GM19397 (cell line): ENCODE results near the gene NMUR1.

ENCODE experiments used
- ATAC-seq: cut with Tn5 transposase; IDR thresholded peaks from one replicate; pipeline ENCODE4 v1.9.1; 2021; ENCODE audit warnings: mild to moderate bottlenecking, moderate library complexity; ENCODE audit not compliant: unreplicated experiment

NMUR1 gene

DNA sequence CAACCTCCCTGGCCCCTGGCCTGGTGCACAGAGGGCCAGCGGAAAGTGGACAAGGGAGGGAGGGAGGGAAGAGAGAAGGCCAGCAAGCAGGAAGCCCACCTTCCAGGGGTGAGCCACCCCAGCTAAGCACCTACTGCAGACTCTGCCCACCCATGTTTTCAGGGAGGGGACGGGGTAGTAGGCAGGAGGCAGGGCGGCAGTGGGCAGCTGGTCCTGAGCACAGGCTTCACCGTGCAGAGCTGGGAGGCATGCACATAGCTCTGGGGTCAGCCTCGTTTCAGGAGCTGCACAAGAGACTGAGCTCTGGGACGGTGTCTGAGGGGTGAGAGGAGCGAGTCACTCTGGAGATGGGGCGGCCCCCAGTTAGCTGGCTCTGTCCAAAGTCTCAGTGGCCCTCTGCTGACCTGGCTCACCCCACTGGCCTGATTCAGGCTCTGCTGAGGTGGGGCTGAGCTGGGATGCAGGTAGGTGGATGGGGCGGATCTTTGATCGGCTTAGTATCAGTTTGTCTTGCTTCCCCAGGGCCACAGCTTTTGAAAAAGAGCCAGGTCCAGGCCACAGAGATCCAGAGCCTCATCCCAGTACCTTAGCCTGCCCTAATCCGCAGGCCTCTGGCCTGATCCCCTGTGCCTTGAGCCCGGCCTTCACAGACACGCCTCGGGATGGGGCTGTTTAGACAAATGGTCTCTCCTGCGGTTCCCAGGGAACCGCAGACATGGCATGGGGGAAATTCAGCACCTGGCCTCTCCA is 3.7 kb downstream of the NMUR1 start:
- no peak for ATAC-seq

DNA sequence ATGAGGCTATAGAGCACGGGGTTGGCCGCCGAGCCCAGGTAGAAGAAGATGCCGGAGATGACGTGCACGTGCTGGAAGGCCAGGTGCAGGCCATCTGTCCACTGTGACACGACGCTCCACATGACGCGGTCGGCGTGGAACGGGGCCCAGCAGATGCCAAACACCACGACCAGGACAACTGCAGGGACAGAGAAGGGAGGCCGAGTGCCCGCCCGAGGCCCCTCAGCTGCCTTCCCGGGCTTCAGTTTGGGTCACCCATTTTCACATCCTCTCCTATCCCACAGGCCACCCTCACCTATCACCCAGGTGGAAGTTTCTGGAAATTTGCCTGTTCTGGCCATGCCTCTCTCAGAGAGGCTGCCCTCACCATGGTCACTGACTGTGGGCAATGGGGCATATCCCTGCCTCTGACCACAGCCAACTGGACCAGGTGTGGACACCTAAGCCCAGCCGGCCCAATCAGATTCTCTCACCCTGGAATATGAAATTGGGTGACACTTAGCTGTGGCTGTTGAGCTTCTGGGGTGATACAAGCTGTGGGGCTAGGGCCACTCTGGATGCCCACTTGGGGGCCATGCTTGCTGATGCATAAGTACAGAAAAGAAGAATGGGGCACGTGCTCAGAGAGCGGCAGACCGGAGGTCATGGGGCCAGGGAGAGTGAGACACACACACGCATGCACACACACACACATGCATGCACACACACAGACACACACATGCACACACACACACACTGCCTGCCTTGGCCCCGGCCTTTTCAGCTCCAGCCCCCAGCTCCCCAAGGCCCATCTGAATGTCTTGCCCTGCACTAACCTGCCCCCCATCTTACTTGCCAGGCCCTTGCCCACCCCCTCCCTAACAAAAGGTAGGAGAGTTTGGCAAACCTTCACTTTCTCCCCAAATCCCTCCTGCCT is 4.7 kb downstream of the NMUR1 start:
- ATAC-seq, result no peak

DNA sequence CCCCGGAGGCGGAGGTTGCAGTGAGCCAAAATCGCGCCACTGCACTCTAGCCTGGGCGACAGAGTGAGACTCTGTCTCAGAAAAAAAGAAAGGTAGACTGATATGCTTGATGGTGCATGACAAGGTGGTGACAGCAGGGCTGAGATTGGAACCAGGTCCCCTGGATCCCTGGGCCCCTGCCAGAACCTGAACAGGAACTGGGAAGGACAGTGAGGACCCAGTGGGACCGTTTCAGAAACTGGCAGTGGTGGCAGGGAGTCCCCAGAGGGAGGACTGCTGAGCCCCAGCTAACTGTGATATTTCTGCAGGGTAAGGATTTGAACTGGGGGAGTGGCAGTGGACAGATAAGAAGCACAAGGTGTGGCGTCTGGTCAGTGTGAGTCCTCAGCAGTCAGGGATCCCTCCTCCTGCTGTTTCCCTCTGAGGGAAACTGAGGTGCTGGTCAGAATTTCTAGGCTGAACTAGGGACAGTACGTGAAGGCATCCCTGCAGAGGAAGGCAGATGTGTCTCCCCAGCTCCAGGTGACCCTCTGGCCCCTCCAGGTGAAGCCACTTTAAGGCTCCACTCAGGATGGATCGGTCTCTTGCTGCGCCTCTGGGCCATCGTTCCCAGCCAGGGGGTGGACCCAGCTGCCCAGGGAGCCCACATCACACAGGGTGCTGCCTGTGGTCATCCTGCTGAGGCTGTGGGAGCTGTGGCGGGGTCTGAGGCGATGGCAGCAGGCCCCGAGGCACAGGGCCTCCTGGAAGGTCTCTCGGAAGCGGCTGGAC is 5.6 kb downstream of the NMUR1 start:
- no peak for ATAC-seq

DNA sequence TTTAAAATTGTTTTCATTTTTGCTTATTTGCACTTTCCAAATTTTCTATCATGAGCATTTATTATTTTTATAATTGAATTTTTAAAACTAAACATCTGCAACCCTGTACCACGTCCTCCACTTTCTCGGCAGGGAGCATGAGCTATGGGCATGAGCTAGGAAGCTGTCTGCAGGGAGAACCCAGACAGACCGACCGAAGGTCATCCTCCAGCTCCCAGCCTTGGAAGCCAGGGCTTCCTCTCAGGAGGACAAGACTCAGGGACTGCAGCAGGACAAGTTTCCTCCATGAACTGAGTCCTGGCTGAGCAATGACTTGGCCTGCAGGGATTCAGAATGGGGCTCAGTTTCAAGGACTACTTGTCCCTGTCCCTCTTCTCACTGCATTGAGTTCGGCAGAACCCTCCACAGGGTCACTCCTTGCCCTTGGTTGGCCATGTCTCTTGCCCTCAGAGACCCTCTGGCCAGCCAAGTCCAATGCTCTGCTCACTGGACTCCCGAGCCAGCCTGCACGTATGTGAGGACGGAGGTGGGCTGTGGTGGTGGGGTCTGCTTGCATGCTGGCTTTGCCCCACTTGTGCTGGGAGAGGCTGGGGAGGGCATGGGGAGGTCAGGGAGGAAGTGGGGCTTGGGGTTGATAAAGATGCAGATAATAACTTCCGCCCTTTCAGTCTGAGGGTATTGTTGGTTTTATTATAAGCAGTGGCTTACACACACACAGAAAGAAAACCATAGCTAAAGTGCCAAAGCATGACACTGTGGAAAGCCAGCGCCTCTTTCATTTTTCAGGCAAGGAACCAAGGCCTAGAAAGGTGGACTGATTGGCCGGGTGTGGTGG is 6.6 kb downstream of the NMUR1 start:
- ATAC-seq, result no peak

DNA sequence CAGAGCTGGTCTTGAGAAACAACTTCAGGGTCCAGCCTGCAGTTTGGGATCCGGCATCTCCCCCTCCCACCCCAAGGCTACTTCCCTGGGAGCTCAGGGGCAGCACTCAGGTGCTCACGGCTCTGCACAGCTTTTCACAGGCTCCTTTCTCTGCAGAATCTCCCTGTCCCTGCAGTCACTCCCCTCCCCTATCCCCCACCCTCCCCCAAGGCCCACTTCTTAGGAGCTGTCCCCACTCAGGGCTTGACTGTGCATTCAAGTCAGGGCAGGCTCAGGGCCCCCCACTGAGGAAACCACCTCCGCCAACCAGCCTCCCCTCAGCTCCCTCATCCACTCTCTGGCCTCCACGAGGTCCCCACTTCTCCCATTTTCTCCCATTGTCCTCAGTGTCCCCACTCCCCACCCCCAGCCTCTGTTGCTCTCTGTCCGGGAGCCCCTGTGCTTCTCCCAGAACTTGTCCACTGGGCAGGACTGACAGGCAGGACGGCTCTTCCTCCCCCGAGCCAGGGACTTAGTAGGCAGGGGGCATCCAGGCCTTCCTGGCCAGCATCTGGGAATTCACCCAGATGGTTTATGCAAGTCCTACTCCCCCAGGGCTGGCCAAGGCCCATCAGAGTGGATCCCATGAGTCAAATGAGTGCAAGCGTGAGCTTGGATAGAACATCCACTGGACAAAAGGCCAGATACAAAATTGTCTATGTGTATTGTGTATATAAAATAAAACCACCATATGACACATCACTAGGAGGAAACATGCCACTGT is 7.6 kb downstream of the NMUR1 start:
- ATAC-seq, result no peak

DNA sequence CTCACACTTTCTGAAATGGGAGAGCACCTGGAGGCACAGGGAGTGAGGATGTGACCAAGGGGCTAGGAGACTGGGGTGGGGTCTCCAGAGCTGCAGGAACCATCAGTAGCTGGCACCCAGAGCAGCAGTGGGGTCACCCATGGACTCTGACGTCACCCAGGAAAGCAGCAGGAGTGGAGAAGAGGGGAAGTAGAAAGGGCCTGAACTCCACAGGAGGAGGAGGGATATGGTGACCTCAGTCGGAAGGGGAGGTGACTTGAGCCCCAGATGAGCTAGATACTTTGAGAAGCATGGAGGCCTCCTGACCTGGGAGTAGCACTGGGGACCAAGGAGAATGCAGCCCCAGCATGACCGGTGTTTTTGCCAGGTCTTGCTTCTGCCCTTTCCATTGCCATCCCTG is 8.8 kb downstream of the NMUR1 start:
- ATAC-seq, result no peak

DNA sequence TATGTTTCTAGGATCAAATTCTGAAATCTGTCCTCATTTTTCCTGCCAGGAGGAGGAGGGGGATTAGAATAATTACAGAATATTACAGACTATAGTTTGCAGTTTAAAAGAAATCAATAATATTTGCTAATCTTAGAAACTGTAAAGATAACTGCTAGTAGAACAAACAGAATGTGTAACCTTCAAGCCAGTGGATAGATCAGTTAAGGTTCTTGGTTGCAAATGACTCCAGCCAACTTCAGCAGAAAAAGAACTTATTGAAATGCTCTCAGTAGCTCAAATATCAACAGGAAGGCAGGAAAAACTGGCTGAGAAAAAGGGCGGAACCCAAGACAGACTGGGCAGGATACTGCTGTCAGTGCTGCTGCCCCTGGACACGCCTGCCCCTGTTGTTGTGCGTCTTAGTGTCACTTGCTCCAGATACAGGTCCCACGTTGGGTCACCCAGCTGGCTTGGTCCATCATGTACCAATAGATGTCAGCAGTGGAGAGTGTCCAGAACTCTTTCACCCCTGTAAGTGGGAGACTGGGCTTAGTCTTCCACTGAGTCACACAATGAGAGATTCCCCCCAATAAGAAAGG is 10.2 kb downstream of the NMUR1 start:
- ATAC-seq, result no peak

DNA sequence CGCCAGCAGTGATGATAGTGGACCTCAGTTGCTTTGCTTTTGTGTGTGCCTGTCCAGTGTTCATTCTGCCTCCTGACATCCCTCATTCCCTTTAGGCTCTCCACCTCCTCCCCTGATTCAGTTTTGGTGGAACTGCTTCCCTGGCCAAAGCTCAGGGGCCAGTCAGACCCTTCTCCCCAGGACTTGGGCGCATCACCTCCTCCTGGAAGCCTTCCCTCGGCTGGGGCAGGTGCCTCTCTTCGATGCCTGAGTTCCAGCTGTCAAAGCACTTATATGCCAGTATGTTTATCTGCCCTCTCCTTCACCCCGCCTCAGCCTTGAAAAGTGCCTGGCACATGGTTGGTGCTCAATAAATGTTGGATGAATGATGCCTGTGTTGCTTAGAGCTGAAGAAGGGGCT is 11.5 kb downstream of the NMUR1 start:
- no peak for ATAC-seq

DNA sequence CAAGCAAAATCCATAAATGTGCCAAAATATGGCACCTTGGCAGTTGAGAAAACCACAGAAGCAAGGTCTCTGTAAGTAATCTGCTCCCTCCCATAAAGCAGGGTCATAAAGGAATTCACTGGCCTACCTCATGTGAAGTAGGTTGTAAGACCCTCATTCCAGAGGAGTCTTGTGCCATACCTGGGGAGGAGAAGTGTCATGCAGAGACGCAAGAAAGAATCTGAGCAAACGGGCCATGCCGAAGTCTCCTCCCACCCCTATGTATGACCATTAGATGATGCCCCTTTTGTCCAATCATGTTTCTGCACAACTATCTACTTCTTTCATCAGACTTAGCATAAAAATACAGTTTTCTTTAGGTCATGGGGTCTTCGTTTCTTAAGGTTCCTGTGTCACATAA is 14.6 kb downstream of the NMUR1 start:
- ATAC-seq, result no peak

DNA sequence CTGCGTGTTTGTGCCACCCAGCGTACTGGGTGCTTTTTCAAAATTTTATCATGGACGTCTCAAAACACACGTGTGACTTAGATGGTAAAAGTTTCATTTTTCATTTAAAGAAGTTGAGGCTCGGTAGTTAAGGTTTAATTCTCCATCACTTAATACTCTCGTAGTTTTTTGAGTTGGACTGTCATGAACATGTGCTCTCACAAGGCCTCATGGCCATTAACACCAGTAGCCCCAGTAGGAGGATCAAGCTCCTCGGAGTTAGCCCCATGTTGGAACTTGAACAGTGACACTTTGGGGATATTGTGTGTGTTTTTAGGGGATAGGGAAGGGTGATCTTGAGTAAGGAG is 15.3 kb downstream of the NMUR1 start:
- no peak for ATAC-seq

DNA sequence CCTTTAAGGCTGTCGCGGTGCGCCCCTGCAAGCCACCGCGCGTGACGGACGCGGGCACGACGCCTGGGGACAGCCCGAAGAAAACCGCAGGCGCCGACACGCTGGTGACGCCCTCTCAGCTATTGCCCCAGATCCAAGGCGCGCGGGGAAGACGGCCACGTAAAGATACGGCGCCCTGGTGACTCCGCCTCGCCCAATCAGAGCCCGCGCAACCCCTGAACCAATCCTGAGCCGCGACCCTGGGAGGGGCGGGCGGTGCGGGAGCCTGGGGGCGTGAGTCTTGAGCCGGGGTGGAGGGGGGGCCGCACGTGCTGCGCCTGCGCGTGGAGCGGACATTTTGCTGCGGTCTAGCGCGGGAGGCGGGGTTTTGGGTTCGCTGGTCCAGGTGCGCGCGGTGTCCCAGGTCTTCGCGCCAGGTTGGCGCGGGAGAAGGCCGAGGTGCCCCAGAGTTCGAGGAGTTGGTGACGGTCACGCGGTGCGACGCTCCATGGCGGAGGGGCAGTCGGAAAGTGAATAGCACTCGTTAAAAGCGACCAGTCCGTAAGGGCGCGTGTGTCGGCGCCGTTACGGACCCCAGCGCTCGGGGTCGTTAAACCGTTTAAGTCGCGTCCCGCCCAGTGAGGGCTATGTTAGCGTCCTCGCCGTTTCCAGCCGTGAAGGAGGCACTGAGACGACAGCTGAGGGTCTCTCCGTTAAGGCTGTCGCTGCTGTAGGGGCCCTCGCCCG is 15.9 kb downstream of the NMUR1 start:
- ATAC-seq, result peak; percentile 97

DNA sequence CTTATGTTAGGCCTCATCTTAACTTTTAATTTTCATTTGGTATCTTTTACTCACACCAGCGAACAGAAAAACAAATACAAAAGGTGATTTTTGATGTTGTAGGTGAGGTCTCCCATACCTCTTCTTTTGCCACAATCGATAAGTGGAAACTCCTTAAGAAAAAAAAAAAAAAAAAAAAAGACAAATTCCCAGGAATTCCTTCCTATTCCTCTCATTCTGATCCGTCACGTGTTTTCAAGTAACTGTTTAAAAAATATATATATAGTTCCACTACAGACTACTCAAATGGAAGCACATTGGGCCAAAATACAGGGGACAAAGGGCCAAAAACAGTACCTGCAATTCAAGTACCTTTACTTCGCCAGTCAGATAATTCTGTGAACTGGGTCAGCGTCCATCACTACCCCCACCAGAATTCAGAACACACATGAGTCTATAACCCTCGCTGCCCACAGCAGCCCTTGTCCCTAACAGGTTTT is 16.5 kb downstream of the NMUR1 start:
- ATAC-seq, result no peak

DNA sequence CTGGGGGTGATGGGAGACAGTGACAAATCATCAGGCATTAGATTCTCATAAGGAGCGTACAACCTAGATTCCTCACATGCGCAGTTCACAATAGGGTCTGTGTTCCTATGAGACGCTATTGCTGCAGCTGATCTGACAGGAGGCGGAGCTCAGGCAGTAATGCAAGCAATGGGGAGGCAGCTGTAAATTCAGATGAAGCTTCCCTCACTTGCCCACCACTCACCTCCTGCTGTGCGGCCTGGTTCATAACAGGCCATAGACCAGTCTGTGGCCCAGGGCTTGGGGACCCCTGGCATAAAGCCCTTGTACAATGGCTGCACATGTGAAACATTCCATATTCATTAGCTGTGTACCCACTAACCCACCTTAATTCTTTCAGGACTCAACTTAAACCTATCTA is 18.0 kb downstream of the NMUR1 start:
- no peak for ATAC-seq

DNA sequence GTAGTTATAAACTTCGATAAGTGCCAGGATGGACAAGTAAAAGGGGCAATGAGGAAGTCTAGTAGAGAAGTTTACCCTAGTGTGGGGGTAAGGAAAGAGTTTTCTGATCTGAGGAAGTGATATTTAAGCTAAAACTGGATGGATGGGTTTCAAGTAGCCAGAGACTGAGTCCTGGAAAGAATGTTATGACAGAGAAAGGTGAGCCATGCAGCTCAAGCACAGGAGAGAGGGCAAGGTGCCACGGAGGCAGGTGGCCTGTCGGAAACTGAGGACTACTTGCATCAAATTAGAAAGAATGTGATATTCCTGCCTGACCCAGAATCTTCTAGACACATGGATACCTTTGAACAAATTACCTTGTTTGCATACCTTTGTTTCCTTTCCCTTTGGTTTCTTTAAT is 26.5 kb downstream of the NMUR1 start:
- no peak for ATAC-seq

DNA sequence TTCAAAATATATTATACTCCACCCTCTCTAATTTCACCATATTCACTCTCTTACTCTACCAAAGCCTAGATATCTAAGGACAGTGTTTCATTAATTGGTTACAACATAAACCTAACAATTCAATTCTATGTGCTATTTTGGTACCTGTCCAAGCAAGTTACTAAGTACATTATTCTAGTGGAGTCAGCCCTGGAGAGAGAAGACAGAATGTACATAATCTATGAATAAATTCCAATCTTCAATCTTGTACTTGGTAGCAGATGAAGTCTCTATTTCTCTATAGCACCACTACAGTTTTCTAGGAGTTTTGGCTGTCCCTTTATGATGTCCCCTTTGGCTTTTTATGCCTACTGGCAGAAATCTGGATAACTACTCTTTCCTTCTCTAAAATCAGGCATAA is 27.6 kb downstream of the NMUR1 start:
- ATAC-seq, result no peak

DNA sequence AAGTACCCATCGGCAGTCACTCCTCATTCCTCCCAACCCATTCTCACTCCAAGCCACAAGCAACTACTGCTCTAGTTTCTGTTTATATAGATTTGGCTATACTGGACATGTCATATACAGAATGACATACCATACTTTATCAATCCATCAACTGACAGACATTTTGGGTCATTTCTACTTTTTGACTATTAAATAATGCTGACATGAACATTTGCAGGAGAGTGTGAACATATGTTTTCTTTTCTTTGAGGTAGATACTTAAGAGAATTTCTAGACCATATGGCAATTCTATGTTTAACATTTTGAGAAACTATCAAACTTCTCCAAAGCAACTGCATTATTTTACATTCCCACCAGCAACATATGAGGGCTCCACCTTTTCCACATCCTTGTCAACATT is 32.6 kb downstream of the NMUR1 start:
- ATAC-seq, result no peak

DNA sequence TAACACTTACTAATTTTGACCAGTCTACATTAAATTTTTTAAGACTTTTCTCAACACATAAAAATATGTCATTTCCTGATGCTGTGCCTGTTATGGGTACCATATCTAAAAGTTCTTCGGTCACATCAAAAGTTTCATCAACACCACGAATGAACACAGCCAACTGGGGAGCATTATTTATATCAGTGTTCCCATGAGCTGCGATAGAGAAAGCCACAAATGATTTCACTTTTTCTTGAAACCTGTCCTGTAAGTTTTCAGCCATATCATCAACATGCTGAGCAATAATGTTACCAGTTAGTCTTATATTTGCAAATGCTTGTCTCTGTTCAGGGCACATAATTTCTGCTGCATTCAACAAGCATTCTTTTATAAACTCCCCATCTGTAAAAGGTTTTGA is 35.6 kb downstream of the NMUR1 start:
- ATAC-seq, result no peak

DNA sequence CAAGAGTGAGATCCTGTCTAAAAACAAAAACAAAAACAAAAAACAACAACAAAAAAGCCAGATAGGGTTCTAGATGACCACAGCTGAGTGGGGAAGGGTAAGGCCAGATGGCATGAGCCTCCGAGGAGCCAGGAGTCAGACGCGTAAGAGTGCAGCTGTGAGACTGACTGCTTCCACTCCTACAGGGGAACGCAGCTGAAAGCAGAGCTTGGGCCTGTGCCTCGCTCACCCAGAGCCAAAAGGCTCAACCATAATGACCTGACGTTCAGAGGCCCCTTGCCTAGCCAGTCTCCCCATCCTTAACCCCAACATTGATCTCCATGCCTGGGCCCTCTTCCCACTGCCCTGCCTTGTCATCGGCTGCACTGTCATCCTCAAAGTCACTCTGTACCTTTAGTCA is 39.4 kb downstream of the NMUR1 start:
- ATAC-seq, result no peak

DNA sequence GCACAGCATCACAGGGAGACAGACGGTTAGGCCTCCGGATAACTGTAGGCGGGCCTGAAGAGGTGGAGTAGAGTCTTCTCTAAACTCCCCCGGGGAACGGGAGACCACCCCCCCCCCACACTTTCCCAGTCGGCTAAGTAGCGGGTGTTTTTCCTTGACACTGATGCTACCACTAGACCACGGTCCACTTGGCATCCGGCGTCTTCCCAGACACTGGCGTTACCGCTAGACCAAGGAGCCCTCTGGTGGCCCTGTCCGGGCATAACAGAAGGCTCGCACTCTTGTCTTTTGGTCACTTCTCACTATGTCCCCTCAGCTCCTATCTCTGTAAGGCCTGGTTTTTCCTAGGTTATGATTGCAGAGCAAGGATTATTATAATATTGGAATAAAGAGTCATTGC is 40.3 kb downstream of the NMUR1 start:
- no peak for ATAC-seq
